ENCODE measurements around the gene DTNB.

DTNB gene

GRCh38 chr2:25337891-25338290, 335.5 kb downstream of the DTNB start:
- no peak overlapping the region for H3K4me3 ChIP-seq (ENCODE audit: low read depth, low read length)
- no peak for DNase-seq (ENCODE audit: low read depth)
- TF ChIP-seq, protein P1, sequence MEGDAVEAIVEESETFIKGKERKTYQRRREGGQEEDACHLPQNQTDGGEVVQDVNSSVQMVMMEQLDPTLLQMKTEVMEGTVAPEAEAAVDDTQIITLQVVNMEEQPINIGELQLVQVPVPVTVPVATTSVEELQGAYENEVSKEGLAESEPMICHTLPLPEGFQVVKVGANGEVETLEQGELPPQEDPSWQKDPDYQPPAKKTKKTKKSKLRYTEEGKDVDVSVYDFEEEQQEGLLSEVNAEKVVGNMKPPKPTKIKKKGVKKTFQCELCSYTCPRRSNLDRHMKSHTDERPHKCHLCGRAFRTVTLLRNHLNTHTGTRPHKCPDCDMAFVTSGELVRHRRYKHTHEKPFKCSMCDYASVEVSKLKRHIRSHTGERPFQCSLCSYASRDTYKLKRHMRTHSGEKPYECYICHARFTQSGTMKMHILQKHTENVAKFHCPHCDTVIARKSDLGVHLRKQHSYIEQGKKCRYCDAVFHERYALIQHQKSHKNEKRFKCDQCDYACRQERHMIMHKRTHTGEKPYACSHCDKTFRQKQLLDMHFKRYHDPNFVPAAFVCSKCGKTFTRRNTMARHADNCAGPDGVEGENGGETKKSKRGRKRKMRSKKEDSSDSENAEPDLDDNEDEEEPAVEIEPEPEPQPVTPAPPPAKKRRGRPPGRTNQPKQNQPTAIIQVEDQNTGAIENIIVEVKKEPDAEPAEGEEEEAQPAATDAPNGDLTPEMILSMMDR (IDR thresholded peaks at IDR 0.05; ENCODE audit: control insufficient read depth, extremely low read depth, insufficient read depth), result no peak

DNA sequence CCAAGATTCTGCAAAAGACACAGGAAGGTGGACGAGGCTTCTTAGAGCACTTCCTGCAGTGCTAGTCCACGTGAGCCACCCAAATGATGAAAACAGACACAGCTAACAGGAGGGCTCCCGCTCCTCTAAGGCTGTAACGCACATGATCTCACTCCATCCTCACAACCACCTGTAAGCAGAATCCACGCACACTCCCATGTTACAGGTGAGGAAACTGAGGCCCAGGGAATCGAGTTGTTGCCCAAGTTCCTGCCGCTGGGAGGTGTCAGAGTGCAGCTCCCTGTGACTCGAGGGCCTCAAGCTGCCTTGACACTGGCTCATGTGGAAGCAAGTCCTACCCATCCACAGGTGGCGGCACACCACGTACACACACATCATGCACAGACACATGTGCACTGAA, 336.1 kb downstream of the DTNB start:
- no peak for DNase-seq (ENCODE audit: low read depth)
- H3K4me3 ChIP-seq (ENCODE audit: low read depth, low read length), result no peak overlapping the region

DNA sequence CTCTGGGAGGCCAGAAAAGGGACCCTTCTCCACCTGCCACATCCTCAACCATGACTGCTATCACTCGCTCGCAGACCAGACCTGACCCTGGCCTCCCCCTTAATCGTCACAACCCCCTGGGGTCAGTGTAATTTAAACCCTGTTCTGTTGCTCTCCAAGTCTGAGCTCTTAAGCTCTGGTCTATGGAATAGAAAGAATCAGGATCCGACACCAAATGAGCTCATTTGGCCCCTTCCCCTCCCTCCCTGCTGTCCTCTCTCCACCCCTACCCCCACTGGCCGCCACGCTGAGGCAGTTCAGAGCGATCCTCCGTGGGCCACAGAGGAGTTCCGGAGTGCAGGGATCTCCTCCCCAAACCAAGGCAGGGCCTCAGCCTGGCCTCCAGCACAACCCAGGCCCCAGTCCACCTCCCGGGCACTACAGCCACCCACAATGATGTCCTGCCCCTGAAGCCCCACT, 337.0 kb downstream of the DTNB start:
- H3K4me3 ChIP-seq (ENCODE audit: low read depth, low read length), result no peak overlapping the region
- TF ChIP-seq, protein P1 (IDR thresholded peaks at IDR 0.05; ENCODE audit: control insufficient read depth, extremely low read depth, insufficient read depth), result no peak
- DNase-seq (ENCODE audit: low read depth), result no peak

More for the DNA sequence above, 336.1 kb downstream of the DTNB start:
- TF ChIP-seq, protein P1 (IDR thresholded peaks at IDR 0.05; ENCODE audit: control insufficient read depth, extremely low read depth, insufficient read depth), result no peak

GRCh38 chr2:25335971-25336370, 337.4 kb downstream of the DTNB start:
- DNase-seq (ENCODE audit: low read depth), result no peak

DNA sequence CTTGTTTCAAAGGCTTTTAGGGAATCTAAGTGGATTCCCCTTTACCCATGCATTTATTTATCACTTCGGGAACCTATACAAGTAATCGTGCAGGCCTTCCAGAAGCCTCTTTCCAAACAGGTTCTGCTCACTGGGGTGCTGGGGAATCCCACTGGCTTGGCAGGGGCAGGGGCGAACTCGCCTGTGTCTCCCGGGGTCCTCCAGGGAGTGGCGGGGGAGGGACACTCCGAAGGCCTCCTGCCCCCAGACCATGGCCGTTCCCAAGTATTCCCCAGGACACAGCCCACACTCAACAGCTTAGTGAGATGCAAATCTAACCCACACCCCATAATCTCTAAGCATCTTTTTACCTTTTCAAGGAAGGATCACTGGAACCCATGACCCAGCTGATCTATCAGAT, 338.2 kb downstream of the DTNB start:
- no peak for DNase-seq (ENCODE audit: low read depth)
- H3K4me3 ChIP-seq (ENCODE audit: low read depth, low read length), result no peak overlapping the region
- TF ChIP-seq, protein P1 (IDR thresholded peaks at IDR 0.05; ENCODE audit: control insufficient read depth, extremely low read depth, insufficient read depth), result no peak

More at GRCh38 chr2:25335971-25336370, 337.4 kb downstream of the DTNB start:
- H3K4me3 ChIP-seq (ENCODE audit: low read depth, low read length), result no peak overlapping the region
- TF ChIP-seq, protein P1 (IDR thresholded peaks at IDR 0.05; ENCODE audit: control insufficient read depth, extremely low read depth, insufficient read depth), result no peak

DNA sequence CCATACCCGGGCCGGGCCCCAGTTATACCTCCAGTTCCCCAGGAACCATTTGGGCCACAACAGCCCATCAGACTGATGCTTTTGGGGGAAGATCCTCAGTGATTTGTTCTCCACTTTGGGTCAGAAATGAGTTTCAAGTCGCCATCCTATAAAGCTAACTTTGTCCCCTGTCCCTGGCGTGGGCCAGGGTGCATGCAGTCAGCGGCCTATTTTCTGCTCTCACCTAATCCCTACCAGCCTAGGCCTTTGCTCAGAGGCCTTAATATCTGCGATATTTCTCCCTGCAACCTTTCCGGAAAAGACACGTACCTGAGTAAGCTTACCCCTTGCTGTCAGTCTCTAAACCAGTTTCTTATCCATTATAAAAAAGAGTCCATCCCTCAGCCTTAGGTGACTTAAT, 338.9 kb downstream of the DTNB start:
- H3K4me3 ChIP-seq (ENCODE audit: low read depth, low read length), result no peak overlapping the region
- TF ChIP-seq, protein P1 (IDR thresholded peaks at IDR 0.05; ENCODE audit: control insufficient read depth, extremely low read depth, insufficient read depth), result no peak
- DNase-seq (ENCODE audit: low read depth), result no peak

DNA sequence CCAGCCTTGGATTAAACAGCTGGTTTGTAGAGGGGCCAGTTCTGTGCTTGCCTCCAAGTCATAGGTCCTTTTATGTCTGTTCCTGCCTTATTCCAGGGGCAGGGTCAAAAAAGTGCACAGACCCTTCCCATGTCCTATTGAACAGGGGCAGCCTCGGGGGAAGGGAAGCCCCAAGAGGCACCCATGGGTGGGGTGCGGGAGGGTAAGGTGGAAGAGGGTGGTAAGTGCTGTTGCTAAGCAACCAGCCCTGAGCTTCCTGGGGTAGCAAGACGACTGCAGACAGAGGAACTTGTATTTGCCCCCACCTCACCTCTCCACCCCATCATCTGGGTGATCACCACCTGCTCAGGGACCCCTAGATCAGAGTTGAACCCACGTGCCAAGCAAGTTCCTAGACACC, 339.4 kb downstream of the DTNB start:
- TF ChIP-seq, protein P1 (IDR thresholded peaks at IDR 0.05; ENCODE audit: control insufficient read depth, extremely low read depth, insufficient read depth), result no peak
- H3K4me3 ChIP-seq (ENCODE audit: low read depth, low read length), result no peak overlapping the region

More for the DNA sequence above, 339.4 kb downstream of the DTNB start:
- no peak for DNase-seq (ENCODE audit: low read depth)

Measured in LNCaP clone FGC (cell line).